GM12878 (cell line): Measurements from ENCODE around the gene COMT. TPM values are rescaled to one million over a fixed set of nuclear protein-coding genes. Genes with fewer than 3 reads are reported as not detected.

Experiments
- ATAC-seq: fragments of 200-7000 bp; cut with Tn5 transposase; 3 replicates; pipeline ENCODE4 v1.9.1; 2020; ENCODE audit warnings: mild to moderate bottlenecking, moderate library complexity
- BruUV-seq: library from RNA; stranded (reverse); fragments of 400-500 nt; replicated peaks from 2 replicates; lab custom pipeline; 2021; lab: Mats Ljungman, UMichigan
- CTCF ChIA-PET: fragments of 300-600 bp; sonication (Branson Sonifier 250); formaldehyde crosslinking; extraction: SDS; loops from one replicate; lab custom pipeline; 2021; ENCODE audit warnings: inconsistent platforms; lab: Yijun Ruan, JAX
- POLR2A ChIA-PET: fragments of 350-600 bp; formaldehyde crosslinking; extraction: SDS; loops from one replicate; lab custom pipeline; 2021; ENCODE audit warnings: inconsistent platforms; lab: Charles Lee
- RAD21 ChIA-PET: fragments of 300-600 bp; sonication (Branson Sonifier 250); formaldehyde crosslinking; loops from one replicate; lab custom pipeline; 2023; ENCODE audit warnings: antibody characterized with exemption; ENCODE audit not compliant: unreplicated experiment; lab: Charles Lee
- SMC1A ChIA-PET: fragments of 300-600 bp; sonication (Branson Sonifier 250); formaldehyde crosslinking; loops from one replicate; lab custom pipeline; 2023; ENCODE audit not compliant: unreplicated experiment, uncharacterized antibody; lab: Charles Lee
- DNase-seq: peaks from one replicate; pipeline ENCODE4 v3.0.0-alpha.2; 2011; ENCODE audit warnings: low read depth, low spot score
- FAIRE-seq: peaks from 3 replicates; lab custom pipeline; 2011; peaks lifted over from hg19 to GRCh38; lab: Jason Lieb, UNC
- H2AFZ ChIP-seq: 2 replicates; pipeline ENCODE4 v1.6.0; 2011; ENCODE audit warnings: low read depth, low read length, control low read depth; ENCODE audit not compliant: control insufficient read depth
- H3K27ac ChIP-seq: 2 replicates; pipeline ENCODE4 v1.5.1; 2011; ENCODE audit warnings: control low read depth; ENCODE audit not compliant: control insufficient read depth, insufficient read depth
- H3K27me3 ChIP-seq, 2 experiments: replicated peaks in 1 of 2; 2 replicates each; pipeline versions ENCODE4 v1.6.0 to v1.6.1; 2011; ENCODE audit warnings: low read length in 1 of 2; ENCODE audit not compliant: control insufficient read depth in 2 of 2, insufficient read depth in 2 of 2
- H3K36me3 ChIP-seq, 2 experiments: 2 replicates each; pipeline ENCODE4 v1.5.1; 2011; ENCODE audit warnings: low read length in 1 of 2; ENCODE audit not compliant: control insufficient read depth in 2 of 2, insufficient read depth in 2 of 2
- H3K4me1 ChIP-seq: 2 replicates; pipeline ENCODE4 v1.6.1; 2011; ENCODE audit warnings: mild to moderate bottlenecking, low read length, moderate library complexity, mixed read lengths; ENCODE audit not compliant: control insufficient read depth, insufficient read depth
- H3K4me2 ChIP-seq: 2 replicates; pipeline ENCODE4 v1.6.0; 2011; ENCODE audit warnings: control low read depth; ENCODE audit not compliant: control insufficient read depth, insufficient read depth
- H3K4me3 ChIP-seq: fragments of 200-600 bp; sonication (generic); 2 replicates; pipeline ENCODE4 v1.5.1; 2016
- H3K79me2 ChIP-seq: 2 replicates; pipeline ENCODE4 v1.6.0; 2011; ENCODE audit warnings: low read length; ENCODE audit not compliant: control insufficient read depth, insufficient read depth
- H3K9ac ChIP-seq: 2 replicates; pipeline ENCODE4 v1.8.0; 2011; ENCODE audit warnings: low read length, control low read depth, mixed read lengths; ENCODE audit not compliant: control insufficient read depth, insufficient read depth
- H3K9me3 ChIP-seq: replicated peaks from 3 replicates; pipeline ENCODE4 v1.5.1; 2011; ENCODE audit warnings: mild to moderate bottlenecking, low read length; ENCODE audit not compliant: control insufficient read depth, insufficient read depth
- H4K20me1 ChIP-seq: 2 replicates; pipeline ENCODE4 v1.6.0; 2011; ENCODE audit not compliant: control insufficient read depth, insufficient read depth
- CHD1 ChIP-seq: IDR thresholded peaks from 2 replicates; pipeline ENCODE4 v1.6.1; 2012; ENCODE audit warnings: low read depth, low read length, improper control_type of control experiment
- CHD4 ChIP-seq: fragments of 200-600 bp; sonication (generic); IDR thresholded peaks from 2 replicates; pipeline ENCODE4 v1.6.1; 2016; ENCODE audit warnings: mild to moderate bottlenecking
- EED ChIP-seq: sonication (generic); IDR thresholded peaks from 2 replicates; pipeline ENCODE4 v1.6.1; 2016; ENCODE audit warnings: antibody characterized with exemption, low read depth
- EP300 ChIP-seq, 2 experiments: fragments of 150-350 bp in 1 of 2; IDR thresholded peaks; 2 replicates each; pipeline ENCODE4 v1.6.1; 2011 to 2012; ENCODE audit warnings: low read depth in 2 of 2, low read length in 2 of 2, borderline replicate concordance in 1 of 2, improper control_type of control experiment in 1 of 2, inconsistent platforms in 1 of 2; ENCODE audit not compliant: control insufficient read depth in 1 of 2
- NR2F1 ChIP-seq: fragments of 450-650 bp; conservative IDR thresholded peaks from 2 replicates; pipeline ENCODE4 v1.6.1; 2017; ENCODE audit warnings: mild to moderate bottlenecking
- PML ChIP-seq: IDR thresholded peaks from 2 replicates; pipeline ENCODE4 v1.6.1; 2012; ENCODE audit warnings: low read length, inconsistent platforms
- RAD21 ChIP-seq: IDR thresholded peaks from 2 replicates; pipeline ENCODE4 v1.6.1; 2011; ENCODE audit warnings: mild to moderate bottlenecking, low read depth, low read length, moderate library complexity; ENCODE audit not compliant: insufficient read depth
- SIN3A ChIP-seq: IDR thresholded peaks from 2 replicates; pipeline ENCODE4 v1.6.1; 2012; ENCODE audit warnings: low read depth, low read length, improper control_type of control experiment
- SKIL ChIP-seq: fragments of 450-650 bp; IDR thresholded peaks from 2 replicates; pipeline ENCODE4 v1.6.1; 2017; ENCODE audit warnings: mild to moderate bottlenecking, low read depth, inconsistent platforms; ENCODE audit not compliant: poor library complexity, severe bottlenecking
- WRNIP1 ChIP-seq: IDR thresholded peaks from 2 replicates; pipeline ENCODE4 v1.6.1; 2011; ENCODE audit warnings: low read depth, low read length, improper control_type of control experiment, borderline replicate concordance
- ZBTB33 ChIP-seq: fragments of 450-650 bp; IDR thresholded peaks from 2 replicates; pipeline ENCODE4 v1.6.1; 2017; ENCODE audit warnings: mild to moderate bottlenecking
- WGBS: methylation state at CpG from one replicate; pipeline ENCODE4 v1.1.6; 2016; ENCODE audit warnings: low lambda C conversion rate; ENCODE audit not compliant: insufficient replicate concordance, insufficient coverage; ENCODE audit errors: missing lambda C conversion rate; 5-methylcytosine and 5-hydroxymethylcytosine counted together
- in situ Hi-C: fragments of 300-500 bp; cut with MboI; formaldehyde crosslinking; loops from 9 replicates; pipeline ENCODE4 v1.14.3; 2018; ENCODE audit warnings: mixed read lengths
- intact Hi-C: fragments of 100-400 bp; cut with micrococcal nuclease; formaldehyde crosslinking; loops from one replicate; pipeline ENCODE4 v1.14.2; 2022; ENCODE audit not compliant: unreplicated experiment
- polyA plus RNA-seq, 11 experiments: library from polyadenylated mRNA; depleted of rRNA in 4 of 11; unstranded in 6 of 11; stranded (reverse) in 5 of 11; fragments of >200 nt; fragmentation: Nextera tagmentation in 4 of 11; fragmentation: Illumina TruSeq in 1 of 11; extraction: Ambion mirVana in 4 of 11; extraction: Trizol in 1 of 11; gene quantifications; 1 replicate in 1 of 11; 2 replicates in 10 of 11; pipeline versions ENCODE4 v1.2.1 to v1.2.3, GENCODE V29; 2011 to 2016; ENCODE audit warnings: inconsistent platforms in 2 of 11, missing spikeins in 2 of 11, low read depth in 1 of 11
- total RNA-seq, 4 experiments: library from RNA; depleted of rRNA in 3 of 4; stranded (reverse); fragments of >200 nt in 3 of 4; fragmentation: Illumina TruSeq in 1 of 4; extraction: Trizol in 1 of 4; gene quantifications; 2 replicates each; pipeline versions ENCODE4 v1.2.1 to v1.2.3, GENCODE V29; 2013 to 2021

Gene COMT
- total and polyA plus RNA-seq, 10 of the 15 experiments (the other 5 are each of a cell fraction or from before 2014, with no cell fraction given): 4.5 to 152 (median 66.1) TPM

DNA sequence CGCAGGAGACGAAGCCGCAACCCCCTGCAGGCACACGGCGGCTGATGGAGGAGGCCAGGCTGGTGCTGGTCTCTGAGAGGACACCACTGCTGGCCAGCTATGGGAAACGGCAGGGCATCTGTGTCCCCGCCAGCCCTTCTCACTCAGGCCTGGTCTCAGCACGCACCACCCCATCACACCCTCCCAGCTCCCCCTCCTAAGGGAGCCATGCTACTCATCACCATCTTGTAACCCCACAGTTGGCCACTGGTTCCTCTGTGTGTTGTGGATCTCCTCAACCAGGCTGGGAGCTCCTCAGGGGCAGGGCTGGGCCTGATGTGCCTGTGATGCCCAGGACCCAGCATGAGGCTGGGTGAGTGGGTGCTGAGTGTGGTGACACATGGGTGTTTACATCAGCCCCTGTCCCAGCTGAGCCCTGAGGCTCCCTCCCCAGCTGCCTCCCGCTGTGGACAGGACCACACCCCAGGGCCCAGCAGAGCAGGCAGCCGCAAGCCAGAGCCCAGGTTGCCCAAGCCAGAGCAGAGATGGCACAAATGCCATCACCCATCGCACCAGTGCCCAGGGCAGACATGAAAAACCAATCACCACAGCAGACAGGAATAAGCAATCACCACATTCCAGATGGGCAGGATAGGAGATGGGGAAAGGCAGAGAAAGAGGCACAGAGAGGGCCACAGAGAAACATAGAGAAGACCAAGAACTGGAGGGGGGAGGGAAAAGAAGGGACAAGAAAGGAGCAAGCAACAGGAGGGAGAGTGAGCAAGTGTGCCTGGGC is 66.8 kb downstream of the COMT start:
- SMC1A ChIA-PET: no interaction called here
- TF ChIP-seq CHD4 (no peak), PML (no peak), SIN3A (no peak), NR2F1 (no peak), ZBTB33 (no peak), EP300 (IDR thresholded peaks at IDR 0.05; ENCODE audit: borderline replicate concordance in 1 of 2, control insufficient read depth in 1 of 2, low read depth in 2 of 2, low read length in 2 of 2) (no peak), WRNIP1 (no peak), RAD21 (no peak), SKIL (no peak), CHD1 (no peak), EED (no peak)
- TF ChIP-seq, all 136 proteins: peak for 0
- Histone ChIP-seq H2AFZ (no peak overlapping the region), H3K4me1 (no peaks in the 10 kb centered on the region), H3K9ac (no peak overlapping the region), H3K27ac (no peak overlapping the region), H4K20me1 (no peaks in the 10 kb centered on the region), H3K9me3 (peaks cover 2% of the 10 kb centered on the region; the same call in 2 of the 3 replicates), H3K36me3 (no peaks in the 10 kb centered on the region), H3K4me2 (no peak overlapping the region), H3K4me3 (no peak overlapping the region), H3K27me3 (no peaks in the 10 kb centered on the region), H3K79me2 (no peaks in the 10 kb centered on the region)
- in situ Hi-C loops (no loop called here), intact Hi-C loops (no loop called here)
- FAIRE-seq: no peak
- CTCF ChIA-PET: interaction anchor here (0.7 kb wide), 1 partner anchor 15 kb away, joined by 3 read pairs; no protein-coding TSS in a partner anchor
- WGBS: 54% methylated on average over 11 of the region's 11 CpGs
- POLR2A ChIA-PET: no interaction called here
- RAD21 ChIA-PET: no interaction called here
- DNase-seq: no peak
- no peak; the same call in 2 of the 3 replicates for ATAC-seq
- BruUV-seq: no TSS peak
